PC-9 (cell line): Measurements from ENCODE around the gene TMEM134. TPM values are rescaled to one million over a fixed set of nuclear protein-coding genes. Genes with fewer than 3 reads are reported as not detected.

ENCODE experiments used
- BruUV-seq: library from RNA; stranded (reverse); fragments of 400-500 nt; replicated peaks from 2 replicates; lab custom pipeline; 2021; lab: Mats Ljungman, UMichigan
- CTCF ChIA-PET: fragments of 300-600 bp; sonication (Branson Sonifier 250); formaldehyde crosslinking; loops from one replicate; lab custom pipeline; 2022; ENCODE audit warnings: antibody characterized with exemption; lab: Charles Lee
- POLR2A ChIA-PET: fragments of 300-600 bp; sonication (Branson Sonifier 250); formaldehyde crosslinking; loops from one replicate; lab custom pipeline; 2022; ENCODE audit warnings: antibody characterized with exemption; ENCODE audit not compliant: unreplicated experiment; lab: Charles Lee
- DNase-seq, 2 experiments: peaks; one replicate each; pipeline versions ENCODE4 v3.0.0 to v3.0.0-alpha.2; 2015 to 2022; ENCODE audit warnings: mixed read lengths in 1 of 2
- H2AFZ ChIP-seq: fragments of 200-600 bp; sonication (generic); 2 replicates; pipeline ENCODE4 v1.8.1; 2017; ENCODE audit warnings: antibody characterized with exemption
- H3F3A ChIP-seq: fragments of 200-600 bp; sonication (generic); 2 replicates; pipeline ENCODE4 v1.8.1; 2017; ENCODE audit warnings: antibody characterized with exemption, mild to moderate bottlenecking, low read depth; ENCODE audit not compliant: insufficient read depth
- H3K27ac ChIP-seq: fragments of 200-600 bp; sonication (generic); 2 replicates; pipeline ENCODE4 v1.6.1; 2016; ENCODE audit warnings: mixed run types
- H3K27me3 ChIP-seq: fragments of 200-600 bp; sonication (generic); 2 replicates; pipeline ENCODE4 v1.6.1; 2016; ENCODE audit warnings: low read depth, mixed run types; ENCODE audit not compliant: insufficient read depth
- H3K36me3 ChIP-seq: fragments of 200-600 bp; sonication (generic); 2 replicates; pipeline ENCODE4 v1.6.1; 2016; ENCODE audit warnings: low read depth, mixed run types
- H3K4me1 ChIP-seq: fragments of 200-600 bp; sonication (generic); replicated peaks from 2 replicates; pipeline ENCODE4 v1.6.1; 2016; ENCODE audit warnings: mixed run types; ENCODE audit not compliant: insufficient read depth
- H3K4me2 ChIP-seq: fragments of 200-600 bp; sonication (generic); 2 replicates; pipeline ENCODE4 v1.6.1; 2017; ENCODE audit warnings: mixed run types
- H3K4me3 ChIP-seq: fragments of 200-600 bp; sonication (generic); 2 replicates; pipeline ENCODE4 v1.6.1; 2016; ENCODE audit warnings: mixed run types
- H3K79me2 ChIP-seq: fragments of 200-600 bp; sonication (generic); 2 replicates; pipeline ENCODE4 v1.6.1; 2017; ENCODE audit warnings: low read depth, mixed run types
- H3K9me2 ChIP-seq: fragments of 200-600 bp; sonication (generic); 2 replicates; pipeline ENCODE4 v1.8.1; 2017; ENCODE audit warnings: mild to moderate bottlenecking; ENCODE audit not compliant: insufficient read depth
- H3K9me3 ChIP-seq: fragments of 200-600 bp; sonication (generic); 2 replicates; pipeline ENCODE4 v1.8.1; 2016; ENCODE audit warnings: low read depth; ENCODE audit not compliant: insufficient read depth
- H4K20me1 ChIP-seq: fragments of 200-600 bp; sonication (generic); 2 replicates; pipeline ENCODE4 v1.8.1; 2017; ENCODE audit not compliant: insufficient read depth
- CTCF ChIP-seq: fragments of 200-600 bp; sonication (generic); conservative IDR thresholded peaks from 2 replicates; pipeline ENCODE4 v1.6.1; 2017; ENCODE audit warnings: mixed run types, antibody characterized with exemption, mild to moderate bottlenecking, moderate library complexity
- EZH2 ChIP-seq: fragments of 200-600 bp; sonication (generic); IDR thresholded peaks from 2 replicates; pipeline ENCODE4 v1.8.0; 2017; ENCODE audit warnings: antibody characterized with exemption, low read depth
- intact Hi-C: fragments of 100-400 bp; cut with micrococcal nuclease; formaldehyde crosslinking; loops from one replicate; pipeline ENCODE4 v1.10.0; 2022; ENCODE audit not compliant: unreplicated experiment
- total RNA-seq: library from RNA; stranded (reverse); gene quantifications from 2 replicates; pipeline ENCODE4 v1.2.3, GENCODE V29; 2021

The TMEM134 gene
- total RNA-seq, 1 experiment from 2014 or later: 85.7 TPM

DNA sequence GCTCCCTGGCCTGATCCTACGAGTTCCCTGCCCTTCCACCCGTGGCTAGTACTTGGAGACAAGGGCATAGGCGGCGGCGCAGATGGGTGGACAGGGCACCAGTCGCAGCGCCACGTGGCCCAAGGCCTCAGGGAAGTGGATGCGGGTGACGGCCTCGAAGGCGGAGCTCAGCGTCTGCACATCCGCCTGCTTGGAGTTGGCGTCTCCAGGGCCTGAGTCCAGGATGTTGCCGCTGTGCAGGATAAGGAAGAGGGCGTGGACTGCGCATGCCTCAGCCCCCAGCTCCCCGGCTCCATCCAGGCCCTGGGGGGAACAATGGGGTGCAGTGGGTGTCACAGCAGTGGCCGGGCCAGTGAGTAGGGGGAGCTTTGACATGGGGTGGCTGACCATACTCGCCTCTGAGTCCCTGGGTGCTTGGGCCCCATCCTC, 29.5 kb upstream of the TMEM134 start:
- no peak for TF ChIP-seq CTCF
- no peak for TF ChIP-seq EZH2
- peaks cover 7% of the 10 kb centered on the region; the same call in 1 of the 2 replicates for H3K36me3 ChIP-seq
- H3K79me2 ChIP-seq: peaks cover 15% of the 10 kb centered on the region
- no peak for DNase-seq
- H4K20me1 ChIP-seq: no peaks in the 10 kb centered on the region
- no peaks in the 10 kb centered on the region for H3K27me3 ChIP-seq
- no peak overlapping the region for H3K4me2 ChIP-seq
- intact Hi-C loops: no loop called here
- BruUV-seq: no TSS peak
- no peaks in the 10 kb centered on the region for H3K9me2 ChIP-seq
- H3K9me3 ChIP-seq: no peaks in the 10 kb centered on the region
- H3K27ac ChIP-seq: no peak overlapping the region
- no peak overlapping the region for H3K4me3 ChIP-seq
- no peak overlapping the region for H2AFZ ChIP-seq
- peaks cover 15% of the 10 kb centered on the region; the same call in 1 of the 2 replicates for H3F3A ChIP-seq
- H3K4me1 ChIP-seq: peaks cover 9% of the 10 kb centered on the region
- ChIA-PET POLR2A (interaction anchor here (0.6 kb wide), 1 partner anchor 15 kb away, joined by 3 read pairs; no protein-coding TSS in a partner anchor), CTCF (no interaction called here)

GRCh38 chr11:67497656-67498291, 28.7 kb upstream of the TMEM134 start:
- H3K4me2 ChIP-seq: no peak overlapping the region
- BruUV-seq: no TSS peak
- H3K27me3 ChIP-seq: no peaks in the 10 kb centered on the region
- intact Hi-C loops: no loop called here
- DNase-seq: no peak
- CTCF ChIA-PET: no interaction called here
- 0 out of 2 replicates have a peak, but pooled peaks cover 1% of the 10 kb centered on the region for H4K20me1 ChIP-seq
- H3K9me3 ChIP-seq: no peaks in the 10 kb centered on the region
- H3K9me2 ChIP-seq: no peaks in the 10 kb centered on the region
- POLR2A ChIA-PET: no interaction called here
- no peak overlapping the region for H3K4me3 ChIP-seq
- H3K36me3 ChIP-seq: peaks cover 7% of the 10 kb centered on the region; the same call in 1 of the 2 replicates
- no peak overlapping the region for H2AFZ ChIP-seq
- H3F3A ChIP-seq: peaks cover 14% of the 10 kb centered on the region; the same call in 1 of the 2 replicates
- peaks cover 1% of the 10 kb centered on the region; the same call in 1 of the 2 replicates for H3K4me1 ChIP-seq
- H3K79me2 ChIP-seq: peaks cover 7% of the 10 kb centered on the region
- H3K27ac ChIP-seq: no peak overlapping the region
- TF ChIP-seq EZH2: no peak
- no peak for TF ChIP-seq CTCF

- Histone ChIP-seq H3F3A (peaks cover 13% of the 10 kb centered on the region; the same call in 1 of the 2 replicates), H3K79me2 (no peaks in the 10 kb centered on the region), H3K27me3 (no peaks in the 10 kb centered on the region), H3K9me2 (no peaks in the 10 kb centered on the region), H4K20me1 (0 out of 2 replicates have a peak, but pooled peaks cover 5% of the 10 kb centered on the region), H3K36me3 (peaks cover 6% of the 10 kb centered on the region; the same call in 1 of the 2 replicates), H3K4me3 (no peak overlapping the region), H2AFZ (no peak overlapping the region), H3K27ac (no peak overlapping the region), H3K9me3 (no peaks in the 10 kb centered on the region), H3K4me2 (no peak overlapping the region), H3K4me1 (no peaks in the 10 kb centered on the region)
- intact Hi-C loops: no loop called here
- ChIA-PET POLR2A (no interaction called here), CTCF (interaction anchor here (0.6 kb wide), 1 partner anchor 94 kb away, joined by 5 read pairs; the partner anchor contains the start of gene PPP1CA)
- no TSS peak for BruUV-seq
- DNase-seq: no peak
- TF ChIP-seq CTCF (no peak), EZH2 (no peak)
These were observed 27.1 kb upstream of the TMEM134 start for GRCh38 chr11:67496113-67496512.
